ENCODE data around the gene FCRL1.

FCRL1 gene

GRCh38 chr1:157819896-157820295 is at the start of gene FCRL1:
FCRL1 (minus strand) TSS chr1:157820120; CDS start chr1:157820037, 83 bp downstream.
- DNase-seq, result no peak

- no peak for DNase-seq
Measured at GRCh38 chr1:157868654-157869053, 48.7 kb upstream of the FCRL1 start.

GRCh38 chr1:157862114-157863070 is 42.5 kb upstream of the FCRL1 start:
- DNase-seq, result no peak

GRCh38 chr1:157856538-157856937 is 36.6 kb upstream of the FCRL1 start:
- DNase-seq, result no peak

- DNase-seq, result no peak
Measured at GRCh38 chr1:157852476-157852875, 32.6 kb upstream of the FCRL1 start.

- no peak for DNase-seq
Measured at GRCh38 chr1:157849229-157849875, 29.4 kb upstream of the FCRL1 start.

GRCh38 chr1:157844089-157844830 is 24.3 kb upstream of the FCRL1 start:
- no peak for DNase-seq

- no peak for DNase-seq
Measured at GRCh38 chr1:157842939-157843338, 23.0 kb upstream of the FCRL1 start.

GRCh38 chr1:157841708-157842107 is 21.8 kb upstream of the FCRL1 start, which contains the start of gene CD5L:
CD5L (minus strand) TSS chr1:157841808; CDS start chr1:157841701, 107 bp downstream.
- DNase-seq, result no peak

GRCh38 chr1:157838966-157839365 is 19.0 kb upstream of the FCRL1 start:
- no peak for DNase-seq

GRCh38 chr1:157834430-157834829 is 14.5 kb upstream of the FCRL1 start:
- no peak for DNase-seq

- DNase-seq, result no peak
Measured at GRCh38 chr1:157833145-157833544, 13.2 kb upstream of the FCRL1 start.

GRCh38 chr1:157831968-157832626 is 12.2 kb upstream of the FCRL1 start:
- DNase-seq, result no peak

GRCh38 chr1:157830887-157831286 is 11.0 kb upstream of the FCRL1 start:
- DNase-seq, result no peak

GRCh38 chr1:157829711-157830110 is 9.8 kb upstream of the FCRL1 start:
- no peak for DNase-seq

GRCh38 chr1:157829210-157829609 is 9.3 kb upstream of the FCRL1 start:
- no peak for DNase-seq

GRCh38 chr1:157820299-157820698 is 379 bp upstream of the FCRL1 start:
- DNase-seq, result no peak

- no peak for DNase-seq
Measured at GRCh38 chr1:157819215-157819614, 705 bp downstream of the FCRL1 start.

GRCh38 chr1:157813269-157813668 is 6.7 kb downstream of the FCRL1 start:
- no peak for DNase-seq

- no peak for DNase-seq
Measured at GRCh38 chr1:157806431-157807149, 13.3 kb downstream of the FCRL1 start.

- DNase-seq, result no peak
Measured at GRCh38 chr1:157803851-157804250, 16.1 kb downstream of the FCRL1 start.

- no peak for DNase-seq
Measured at GRCh38 chr1:157799996-157800395, 19.9 kb downstream of the FCRL1 start.

Measured in right forelimb (tissue), 1 donor.